ENCODE measurements around the gene KBTBD13.

KBTBD13 gene

GRCh38 chr15:65082303-65082953, 5.9 kb downstream of the KBTBD13 start:
- no peaks in the 10 kb centered on the region for H3K9me3 ChIP-seq
- H3K4me1 ChIP-seq, result peaks cover 13% of the 10 kb centered on the region
- H3K27me3 ChIP-seq (ENCODE audit: low read depth), result no peaks in the 10 kb centered on the region
- no peaks in the 10 kb centered on the region for H3K36me3 ChIP-seq (replicated peaks)
- no peak overlapping the region for H3K4me3 ChIP-seq
- in situ Hi-C loops (cut with MboI; ENCODE audit: low sequenced_read_pairs), result no loop called here
- DNase-seq (ENCODE audit: low spot score in 2 of 2), result peak in 1 of 2 experiments; percentile 44

- Histone ChIP-seq H3K4me1 (peaks cover 13% of the 10 kb centered on the region), H3K4me3 (no peak overlapping the region), H3K36me3 (replicated peaks) (no peaks in the 10 kb centered on the region), H3K27me3 (ENCODE audit: low read depth) (no peaks in the 10 kb centered on the region), H3K9me3 (no peaks in the 10 kb centered on the region)
- DNase-seq (ENCODE audit: low spot score in 2 of 2), result peak; percentile 85 to 94
- in situ Hi-C loops (cut with MboI; ENCODE audit: low sequenced_read_pairs), result no loop called here
These were observed 6.7 kb downstream of the KBTBD13 start for GRCh38 chr15:65083262-65083701.

- H3K4me1 ChIP-seq, result peaks cover 20% of the 10 kb centered on the region
- H3K27me3 ChIP-seq (ENCODE audit: low read depth), result no peaks in the 10 kb centered on the region
- no peaks in the 10 kb centered on the region for H3K36me3 ChIP-seq (replicated peaks)
- no peak overlapping the region for H3K4me3 ChIP-seq
- no peak for DNase-seq (ENCODE audit: low spot score in 2 of 2)
- in situ Hi-C loops (cut with MboI; ENCODE audit: low sequenced_read_pairs), result loop anchor here (5.0 kb wide), 1 partner anchor 42 kb away; no protein-coding TSS in a partner anchor
- no peaks in the 10 kb centered on the region for H3K9me3 ChIP-seq
These were observed 8.1 kb downstream of the KBTBD13 start for GRCh38 chr15:65084500-65085206.

- no peaks in the 10 kb centered on the region for H3K9me3 ChIP-seq
- peaks cover 20% of the 10 kb centered on the region for H3K4me1 ChIP-seq
- H3K27me3 ChIP-seq (ENCODE audit: low read depth), result no peaks in the 10 kb centered on the region
- in situ Hi-C loops (cut with MboI; ENCODE audit: low sequenced_read_pairs), result loop anchor here (5.0 kb wide), 1 partner anchor 43 kb away; no protein-coding TSS in a partner anchor
- no peak for DNase-seq (ENCODE audit: low spot score in 2 of 2)
- no peaks in the 10 kb centered on the region for H3K36me3 ChIP-seq (replicated peaks)
- no peak overlapping the region for H3K4me3 ChIP-seq
These were observed 8.7 kb downstream of the KBTBD13 start for GRCh38 chr15:65085207-65085753.

- peak; percentile 57 to 81 for DNase-seq (ENCODE audit: low spot score in 2 of 2)
- Histone ChIP-seq H3K36me3 (replicated peaks) (no peaks in the 10 kb centered on the region), H3K9me3 (no peaks in the 10 kb centered on the region), H3K4me1 (peaks cover 20% of the 10 kb centered on the region), H3K27me3 (ENCODE audit: low read depth) (no peaks in the 10 kb centered on the region), H3K4me3 (no peak overlapping the region)
- in situ Hi-C loops (cut with MboI; ENCODE audit: low sequenced_read_pairs), result loop anchor here (5.0 kb wide), 1 partner anchor 44 kb away; no protein-coding TSS in a partner anchor
These were observed 9.6 kb downstream of the KBTBD13 start for GRCh38 chr15:65085990-65086679.

- Histone ChIP-seq H3K4me1 (peaks cover 20% of the 10 kb centered on the region), H3K27me3 (ENCODE audit: low read depth) (no peaks in the 10 kb centered on the region), H3K9me3 (no peaks in the 10 kb centered on the region), H3K36me3 (replicated peaks) (no peaks in the 10 kb centered on the region), H3K4me3 (no peak overlapping the region)
- in situ Hi-C loops (cut with MboI; ENCODE audit: low sequenced_read_pairs), result loop anchor here (5.0 kb wide), 1 partner anchor 44 kb away; no protein-coding TSS in a partner anchor
- DNase-seq (ENCODE audit: low spot score in 2 of 2), result peak in 1 of 2 experiments; percentile 66
These were observed 10.2 kb downstream of the KBTBD13 start for GRCh38 chr15:65086680-65087111.

GRCh38 chr15:65087411-65087810, 10.9 kb downstream of the KBTBD13 start:
- Histone ChIP-seq H3K27me3 (ENCODE audit: low read depth) (no peaks in the 10 kb centered on the region), H3K4me1 (peaks cover 20% of the 10 kb centered on the region), H3K9me3 (no peaks in the 10 kb centered on the region), H3K36me3 (replicated peaks) (no peaks in the 10 kb centered on the region), H3K4me3 (no peak overlapping the region)
- no peak for DNase-seq (ENCODE audit: low spot score in 2 of 2)
- in situ Hi-C loops (cut with MboI; ENCODE audit: low sequenced_read_pairs), result loop anchor here (5.0 kb wide), 1 partner anchor 45 kb away; no protein-coding TSS in a partner anchor

GRCh38 chr15:65087873-65088642, 11.5 kb downstream of the KBTBD13 start:
- no peaks in the 10 kb centered on the region for H3K36me3 ChIP-seq (replicated peaks)
- no peaks in the 10 kb centered on the region for H3K9me3 ChIP-seq
- in situ Hi-C loops (cut with MboI; ENCODE audit: low sequenced_read_pairs), result loop anchor here (5.0 kb wide), 1 partner anchor 46 kb away; no protein-coding TSS in a partner anchor
- no peak overlapping the region for H3K4me3 ChIP-seq
- peaks cover 13% of the 10 kb centered on the region for H3K4me1 ChIP-seq
- no peaks in the 10 kb centered on the region for H3K27me3 ChIP-seq (ENCODE audit: low read depth)
- DNase-seq (ENCODE audit: low spot score in 2 of 2), result no peak

GRCh38 chr15:65088643-65089021, 12.1 kb downstream of the KBTBD13 start:
- in situ Hi-C loops (cut with MboI; ENCODE audit: low sequenced_read_pairs), result loop anchor here (5.0 kb wide), 1 partner anchor 46 kb away; no protein-coding TSS in a partner anchor
- no peak overlapping the region for H3K4me3 ChIP-seq

GRCh38 chr15:65089206-65089824, 12.8 kb downstream of the KBTBD13 start:
- Histone ChIP-seq H3K27me3 (ENCODE audit: low read depth) (no peaks in the 10 kb centered on the region), H3K4me3 (no peak overlapping the region), H3K9me3 (no peaks in the 10 kb centered on the region), H3K36me3 (replicated peaks) (no peaks in the 10 kb centered on the region), H3K4me1 (peaks cover 7% of the 10 kb centered on the region)
- peak in 1 of 2 experiments; percentile 36 for DNase-seq (ENCODE audit: low spot score in 2 of 2)
- in situ Hi-C loops (cut with MboI; ENCODE audit: low sequenced_read_pairs), result loop anchor here (5.0 kb wide), 1 partner anchor 47 kb away; no protein-coding TSS in a partner anchor

More at GRCh38 chr15:65088643-65089021, 12.1 kb downstream of the KBTBD13 start:
- DNase-seq (ENCODE audit: low spot score in 2 of 2), result no peak
- H3K36me3 ChIP-seq (replicated peaks), result no peaks in the 10 kb centered on the region
- H3K9me3 ChIP-seq, result no peaks in the 10 kb centered on the region
- H3K27me3 ChIP-seq (ENCODE audit: low read depth), result no peaks in the 10 kb centered on the region
- peaks cover 9% of the 10 kb centered on the region for H3K4me1 ChIP-seq

- H3K27me3 ChIP-seq (ENCODE audit: low read depth), result no peaks in the 10 kb centered on the region
- H3K4me3 ChIP-seq, result no peak overlapping the region
- H3K9me3 ChIP-seq, result no peaks in the 10 kb centered on the region
- no peak for DNase-seq (ENCODE audit: low spot score in 2 of 2)
- in situ Hi-C loops (cut with MboI; ENCODE audit: low sequenced_read_pairs), result loop anchor here (10.0 kb wide), 1 partner anchor 357 kb away; no protein-coding TSS in a partner anchor
- peaks cover 7% of the 10 kb centered on the region for H3K4me1 ChIP-seq
- H3K36me3 ChIP-seq (replicated peaks), result peaks cover 2% of the 10 kb centered on the region; the same call in 1 of the 2 replicates
These were observed 15.6 kb downstream of the KBTBD13 start for GRCh38 chr15:65091946-65092770.

Measured in HAP-1 (cell line).